Pulmonary artery endothelial cell (primary cell): ENCODE results near the gene LGALS14. TPM values are rescaled to one million over a fixed set of nuclear protein-coding genes. Genes with fewer than 3 reads are reported as not detected.

Experiments used
- DNase-seq: peaks from one replicate; pipeline ENCODE4 v3.0.0-alpha.2; 2011; ENCODE audit warnings: low read depth, low spot score
- total RNA-seq: library from RNA; depleted of rRNA; stranded (reverse); fragments of >200 nt; gene quantifications from 2 replicates; pipeline ENCODE4 v1.2.3, GENCODE V29; 2014

The LGALS14 gene
- total RNA-seq, 1 donor from 2014 or later = not detected

- no peak for DNase-seq
Measured at GRCh38 chr19:39746836-39747529, 42.7 kb downstream of the LGALS14 start.

GRCh38 chr19:39749981-39750380, 45.7 kb downstream of the LGALS14 start:
- no peak for DNase-seq

- DNase-seq = no peak
Measured at GRCh38 chr19:39752390-39752789, 48.1 kb downstream of the LGALS14 start.

GRCh38 chr19:39752795-39753194, 48.5 kb downstream of the LGALS14 start:
- no peak for DNase-seq

- no peak for DNase-seq
Measured at GRCh38 chr19:39754544-39754943, 50.3 kb downstream of the LGALS14 start.

GRCh38 chr19:39754971-39755370, 50.7 kb downstream of the LGALS14 start:
- DNase-seq = no peak

Other genes with a start within 250 kb of the LGALS14 start
- 91.6 and 93.8 TPM in 2 replicates for gene TIMM50, start 223.6 kb upstream of the LGALS14 start, total RNA-seq
- 0.25 and 0.53 TPM in 2 replicates for gene DLL3, start 205.5 kb upstream of the LGALS14 start, total RNA-seq
- not detected in 2 replicates for gene SELENOV, start 189.3 kb upstream of the LGALS14 start, total RNA-seq
- gene EID2B, start 171.6 kb upstream of the LGALS14 start, total RNA-seq = 3.1 and 4.7 TPM in 2 replicates
- 19.2 and 19.6 TPM in 2 replicates for gene EID2, start 164.3 kb upstream of the LGALS14 start, total RNA-seq
- not detected in 2 replicates for gene LGALS13, start 102.0 kb upstream of the LGALS14 start, total RNA-seq
- gene LGALS16, start 48.6 kb upstream of the LGALS14 start, total RNA-seq = not detected in 2 replicates
- gene CLC, start 33.5 kb downstream of the LGALS14 start, total RNA-seq = not detected in 2 replicates
- not detected in 2 replicates for gene LEUTX, start 74.4 kb downstream of the LGALS14 start, total RNA-seq
- gene DYRK1B, start 129.7 kb downstream of the LGALS14 start, total RNA-seq = 9.2 and 12.4 TPM in 2 replicates
- 278 and 378 TPM in 2 replicates for gene FBL, start 141.9 kb downstream of the LGALS14 start, total RNA-seq
- under 0.01 and 0.04 TPM in 2 replicates for gene FCGBP, start 230.2 kb downstream of the LGALS14 start, total RNA-seq